GM18517 (cell line): Measurements from ENCODE around the gene KIAA1614.
A peak's percentile ranks its signal among the peaks of the same experiment; 100 is the strongest.

ENCODE experiments used
- ATAC-seq: cut with Tn5 transposase; IDR thresholded peaks from one replicate; pipeline ENCODE4 v1.9.1; 2021; ENCODE audit warnings: mild to moderate bottlenecking, moderate library complexity; ENCODE audit not compliant: unreplicated experiment

KIAA1614 gene

GRCh38 chr1:180906511-180906910 is 6.2 kb upstream of the KIAA1614 start:
- no peak for ATAC-seq

GRCh38 chr1:180907313-180908055 is 5.2 kb upstream of the KIAA1614 start:
- ATAC-seq, result no peak

- ATAC-seq, result no peak
These were observed 4.5 kb upstream of the KIAA1614 start for GRCh38 chr1:180908074-180908765.

GRCh38 chr1:180909005-180909414 is 3.7 kb upstream of the KIAA1614 start:
- peak; percentile 27 for ATAC-seq

GRCh38 chr1:180909462-180909976 is 3.2 kb upstream of the KIAA1614 start:
- ATAC-seq, result peak; percentile 55

- ATAC-seq, result no peak
These were observed 981 bp upstream of the KIAA1614 start for GRCh38 chr1:180911640-180912191.

- no peak for ATAC-seq
These were observed 391 bp upstream of the KIAA1614 start for GRCh38 chr1:180912211-180912800.

GRCh38 chr1:180915426-180915965 is 2.8 kb downstream of the KIAA1614 start:
- ATAC-seq, result no peak

GRCh38 chr1:180916012-180916770 is 3.5 kb downstream of the KIAA1614 start:
- no peak for ATAC-seq

- ATAC-seq, result no peak
These were observed 4.1 kb downstream of the KIAA1614 start for GRCh38 chr1:180916771-180917170.

GRCh38 chr1:180917306-180918065 is 4.8 kb downstream of the KIAA1614 start:
- no peak for ATAC-seq

- ATAC-seq, result no peak
These were observed 5.8 kb downstream of the KIAA1614 start for GRCh38 chr1:180918519-180918918.

GRCh38 chr1:180919183-180919700 is 6.5 kb downstream of the KIAA1614 start:
- no peak for ATAC-seq

- no peak for ATAC-seq
These were observed 7.5 kb downstream of the KIAA1614 start for GRCh38 chr1:180920193-180920592.

GRCh38 chr1:180920702-180921101 is 8.0 kb downstream of the KIAA1614 start:
- no peak for ATAC-seq

GRCh38 chr1:180921386-180921785 is 8.7 kb downstream of the KIAA1614 start:
- no peak for ATAC-seq

- no peak for ATAC-seq
These were observed 9.4 kb downstream of the KIAA1614 start for GRCh38 chr1:180921891-180922630.

GRCh38 chr1:180922631-180923015 is 9.9 kb downstream of the KIAA1614 start:
- ATAC-seq, result no peak
